Astrocyte (in vitro differentiated cells and primary cell): Measurements from ENCODE around the gene MREG. TPM values are rescaled to one million over a fixed set of nuclear protein-coding genes. Genes with fewer than 3 reads are reported as not detected.

ENCODE experiments used
- DNase-seq: peaks from one replicate; pipeline ENCODE4 v3.0.0-alpha.2; 2010; ENCODE audit warnings: low read depth
- FAIRE-seq: peaks from 2 replicates; lab custom pipeline; 2011; peaks lifted over from hg19 to GRCh38; lab: Jason Lieb, UNC
- H2AFZ ChIP-seq: 2 replicates; pipeline ENCODE4 v1.6.0; 2012; ENCODE audit warnings: low read depth, low read length, inconsistent platforms
- H3K27ac ChIP-seq: 2 replicates; pipeline ENCODE4 v1.5.1; 2011; ENCODE audit warnings: low read depth, low read length, inconsistent platforms
- H3K27me3 ChIP-seq: 2 replicates; pipeline ENCODE4 v1.6.0; 2011; ENCODE audit warnings: low read length, inconsistent platforms; ENCODE audit not compliant: insufficient read depth
- H3K36me3 ChIP-seq: 2 replicates; pipeline ENCODE4 v1.5.1; 2011; ENCODE audit warnings: low read length, inconsistent platforms; ENCODE audit not compliant: insufficient read depth
- H3K4me1 ChIP-seq: 2 replicates; pipeline ENCODE4 v1.5.1; 2011; ENCODE audit warnings: low read length, inconsistent platforms; ENCODE audit not compliant: insufficient read depth
- H3K4me2 ChIP-seq: 2 replicates; pipeline ENCODE4 v1.6.0; 2012; ENCODE audit warnings: low read length, inconsistent platforms
- H3K4me3 ChIP-seq: 2 replicates; pipeline ENCODE4 v1.5.1; 2011; ENCODE audit warnings: low read depth, mild to moderate bottlenecking, low read length, inconsistent platforms; ENCODE audit not compliant: insufficient read depth
- H3K79me2 ChIP-seq: 2 replicates; pipeline ENCODE4 v1.6.0; 2012; ENCODE audit warnings: mild to moderate bottlenecking, low read length, inconsistent platforms; ENCODE audit not compliant: insufficient read depth
- H3K9ac ChIP-seq: 2 replicates; pipeline ENCODE4 v1.6.0; 2012; ENCODE audit warnings: mild to moderate bottlenecking, low read length, inconsistent platforms
- H3K9me3 ChIP-seq: 2 replicates; pipeline ENCODE4 v1.5.1; 2012; ENCODE audit warnings: low read depth, mild to moderate bottlenecking, low read length, inconsistent platforms; ENCODE audit not compliant: insufficient read depth
- H4K20me1 ChIP-seq: 2 replicates; pipeline ENCODE4 v1.6.0; 2012; ENCODE audit warnings: low read length, inconsistent platforms; ENCODE audit not compliant: insufficient read depth
- H3K27ac Mint-ChIP-seq: one replicate; pipeline ENCODE4 v1.8.0; 2021; ENCODE audit warnings: mild to moderate bottlenecking, mixed read lengths; ENCODE audit not compliant: unreplicated experiment
- H3K27me3 Mint-ChIP-seq: one replicate; pipeline ENCODE4 v1.8.0; 2021; ENCODE audit warnings: low read depth, mixed read lengths; ENCODE audit not compliant: unreplicated experiment
- H3K36me3 Mint-ChIP-seq: one replicate; pipeline ENCODE4 v1.8.0; 2021; ENCODE audit warnings: low read depth, mixed read lengths; ENCODE audit not compliant: unreplicated experiment
- H3K4me1 Mint-ChIP-seq: one replicate; pipeline ENCODE4 v1.8.0; 2021; ENCODE audit warnings: low read depth, mixed read lengths; ENCODE audit not compliant: unreplicated experiment
- H3K4me3 Mint-ChIP-seq: one replicate; pipeline ENCODE4 v1.8.0; 2021; ENCODE audit warnings: mild to moderate bottlenecking, moderate library complexity, mixed read lengths; ENCODE audit not compliant: unreplicated experiment
- H3K9me3 Mint-ChIP-seq: one replicate; pipeline ENCODE4 v1.8.0; 2021; ENCODE audit warnings: mild to moderate bottlenecking, mixed read lengths; ENCODE audit not compliant: unreplicated experiment
- EZH2 ChIP-seq: IDR thresholded peaks from 2 replicates; pipeline ENCODE4 v1.6.1; 2012; ENCODE audit warnings: mild to moderate bottlenecking, low read length, inconsistent platforms; ENCODE audit not compliant: insufficient read depth
- total RNA-seq: library from RNA; stranded (reverse); gene quantifications from 2 replicates; pipeline ENCODE4 v1.2.1, GENCODE V29; 2021
- TF ChIP-seq, protein P1 (sequence below): IDR thresholded peaks from 2 replicates; pipeline ENCODE4 v1.5.1; 2011; ENCODE audit warnings: low read depth, mild to moderate bottlenecking, inconsistent platforms, low read length, moderate library complexity; ENCODE audit not compliant: insufficient read depth

Gene MREG
- total RNA-seq, 1 donor from 2014 or later: 7.8 TPM

DNA sequence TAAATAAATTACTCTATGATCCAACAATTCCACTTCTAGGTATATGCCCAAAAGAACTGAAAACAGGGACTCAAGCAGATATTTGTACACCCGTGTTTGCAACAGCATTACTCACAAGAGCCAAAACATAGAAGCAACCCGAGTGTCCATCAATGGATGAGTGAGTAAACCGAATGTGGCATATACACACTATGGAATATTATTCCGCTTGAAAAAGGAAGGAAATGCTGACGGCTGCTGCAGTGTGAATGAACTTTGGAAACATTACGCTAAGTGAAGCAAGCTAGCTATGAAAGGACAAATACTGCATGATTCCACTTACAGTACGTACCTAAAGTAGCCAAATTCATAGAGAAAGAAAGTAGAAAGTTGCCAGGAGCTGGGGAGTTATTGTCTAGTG lies 32.2 kb downstream of the MREG start:
- FAIRE-seq (no peak), DNase-seq (no peak)
- Histone ChIP-seq H3K36me3 (no peaks in the 10 kb centered on the region), H3K9ac (no peak overlapping the region), H4K20me1 (peaks cover 2% of the 10 kb centered on the region), H3K4me3 (no peak overlapping the region), H2AFZ (no peak overlapping the region), H3K79me2 (no peaks in the 10 kb centered on the region), H3K27ac (no peak overlapping the region), H3K4me2 (no peak overlapping the region), H3K4me1 (peaks cover 2% of the 10 kb centered on the region), H3K9me3 (no peaks in the 10 kb centered on the region), H3K27me3 (no peaks in the 10 kb centered on the region)
- Mint-ChIP-seq H3K4me1 (no peaks in the 10 kb centered on the region), H3K9me3 (peaks cover 8% of the 10 kb centered on the region), H3K4me3 (no peak overlapping the region), H3K27ac (no peak overlapping the region), H3K36me3 (peaks cover 2% of the 10 kb centered on the region), H3K27me3 (no peaks in the 10 kb centered on the region)
- TF ChIP-seq, protein P1, sequence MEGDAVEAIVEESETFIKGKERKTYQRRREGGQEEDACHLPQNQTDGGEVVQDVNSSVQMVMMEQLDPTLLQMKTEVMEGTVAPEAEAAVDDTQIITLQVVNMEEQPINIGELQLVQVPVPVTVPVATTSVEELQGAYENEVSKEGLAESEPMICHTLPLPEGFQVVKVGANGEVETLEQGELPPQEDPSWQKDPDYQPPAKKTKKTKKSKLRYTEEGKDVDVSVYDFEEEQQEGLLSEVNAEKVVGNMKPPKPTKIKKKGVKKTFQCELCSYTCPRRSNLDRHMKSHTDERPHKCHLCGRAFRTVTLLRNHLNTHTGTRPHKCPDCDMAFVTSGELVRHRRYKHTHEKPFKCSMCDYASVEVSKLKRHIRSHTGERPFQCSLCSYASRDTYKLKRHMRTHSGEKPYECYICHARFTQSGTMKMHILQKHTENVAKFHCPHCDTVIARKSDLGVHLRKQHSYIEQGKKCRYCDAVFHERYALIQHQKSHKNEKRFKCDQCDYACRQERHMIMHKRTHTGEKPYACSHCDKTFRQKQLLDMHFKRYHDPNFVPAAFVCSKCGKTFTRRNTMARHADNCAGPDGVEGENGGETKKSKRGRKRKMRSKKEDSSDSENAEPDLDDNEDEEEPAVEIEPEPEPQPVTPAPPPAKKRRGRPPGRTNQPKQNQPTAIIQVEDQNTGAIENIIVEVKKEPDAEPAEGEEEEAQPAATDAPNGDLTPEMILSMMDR: no peak
- no peak for TF ChIP-seq EZH2

DNA sequence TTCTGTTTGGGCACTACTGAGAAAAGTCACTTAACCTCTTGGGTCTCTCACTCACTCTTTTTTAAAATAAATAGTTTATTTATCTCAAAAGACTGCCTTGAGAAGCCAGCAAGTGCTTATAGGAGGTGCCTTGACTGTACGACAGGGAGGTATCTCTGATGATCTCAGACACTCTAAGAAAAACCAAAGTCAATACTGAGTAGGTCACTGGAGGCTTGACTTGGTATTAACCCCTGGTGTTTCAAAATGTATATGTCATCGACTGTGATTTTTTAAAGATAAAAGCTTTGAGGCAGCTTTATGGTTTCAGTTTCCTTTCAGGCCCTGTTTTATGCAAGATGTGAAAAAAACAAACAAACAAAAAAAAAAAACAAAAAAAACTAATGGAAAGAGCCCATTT lies 33.7 kb downstream of the MREG start:
- no peak overlapping the region for H3K4me3 Mint-ChIP-seq

More for the DNA sequence above, 33.7 kb downstream of the MREG start:
- Histone ChIP-seq H3K27me3 (no peaks in the 10 kb centered on the region), H3K4me3 (no peak overlapping the region), H4K20me1 (peaks cover 2% of the 10 kb centered on the region), H3K4me2 (no peak overlapping the region), H3K4me1 (peaks cover 2% of the 10 kb centered on the region), H3K9ac (no peak overlapping the region), H2AFZ (no peak overlapping the region), H3K27ac (no peak overlapping the region), H3K79me2 (no peaks in the 10 kb centered on the region), H3K36me3 (no peaks in the 10 kb centered on the region), H3K9me3 (no peaks in the 10 kb centered on the region)
- H3K27me3 Mint-ChIP-seq: no peaks in the 10 kb centered on the region
- peaks cover 6% of the 10 kb centered on the region for H3K9me3 Mint-ChIP-seq
- H3K27ac Mint-ChIP-seq: no peak overlapping the region
- peaks cover 2% of the 10 kb centered on the region for H3K36me3 Mint-ChIP-seq
- no peak for DNase-seq
- H3K4me1 Mint-ChIP-seq: peaks cover 1% of the 10 kb centered on the region
- TF ChIP-seq, protein P1: no peak
- no peak for TF ChIP-seq EZH2
- FAIRE-seq: no peak
